Fibroblast of skin of left biceps (primary cell): ENCODE results near the gene NLRP1.
"Not testable (repeated sequence)": the region's sequence is repeated elsewhere in the genome, so short reads cannot be mapped to it uniquely, and the experiment has no call there.

Experiments used
- DNase-seq, 2 experiments: peaks; one replicate each; pipeline ENCODE4 v3.0.0-alpha.2; 2013; ENCODE audit warnings: low read depth in 2 of 2

Gene NLRP1

DNA sequence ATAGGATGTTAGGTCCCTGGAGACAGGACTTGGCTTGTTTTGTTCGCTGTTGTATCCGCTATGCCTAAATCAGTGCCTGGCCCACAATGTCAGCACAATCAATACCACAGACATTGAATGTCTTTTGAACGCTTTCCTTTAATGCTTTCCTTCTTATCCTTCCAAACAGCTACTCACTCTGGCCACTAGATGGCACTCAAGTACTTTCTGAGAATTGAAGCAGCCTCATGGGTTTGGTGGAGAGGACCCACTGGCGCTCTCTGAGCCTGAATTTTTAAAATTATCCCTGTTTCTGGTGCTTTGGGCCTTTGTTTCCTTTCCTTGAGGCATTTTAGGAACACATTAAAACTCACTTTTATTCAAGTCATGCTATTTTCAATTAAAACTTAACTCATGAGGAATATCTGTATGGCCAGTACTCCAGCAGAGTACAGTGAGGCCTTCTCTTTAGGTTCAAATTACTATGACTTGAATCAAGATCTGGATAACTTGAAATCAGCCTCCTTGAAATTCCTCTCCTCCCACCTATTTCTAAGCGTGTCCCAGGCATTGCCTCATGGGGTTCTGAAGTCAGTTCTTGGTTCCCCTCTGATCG lies 3.2 kb upstream of the NLRP1 start:
- peak; percentile 34 to 41 for DNase-seq

DNA sequence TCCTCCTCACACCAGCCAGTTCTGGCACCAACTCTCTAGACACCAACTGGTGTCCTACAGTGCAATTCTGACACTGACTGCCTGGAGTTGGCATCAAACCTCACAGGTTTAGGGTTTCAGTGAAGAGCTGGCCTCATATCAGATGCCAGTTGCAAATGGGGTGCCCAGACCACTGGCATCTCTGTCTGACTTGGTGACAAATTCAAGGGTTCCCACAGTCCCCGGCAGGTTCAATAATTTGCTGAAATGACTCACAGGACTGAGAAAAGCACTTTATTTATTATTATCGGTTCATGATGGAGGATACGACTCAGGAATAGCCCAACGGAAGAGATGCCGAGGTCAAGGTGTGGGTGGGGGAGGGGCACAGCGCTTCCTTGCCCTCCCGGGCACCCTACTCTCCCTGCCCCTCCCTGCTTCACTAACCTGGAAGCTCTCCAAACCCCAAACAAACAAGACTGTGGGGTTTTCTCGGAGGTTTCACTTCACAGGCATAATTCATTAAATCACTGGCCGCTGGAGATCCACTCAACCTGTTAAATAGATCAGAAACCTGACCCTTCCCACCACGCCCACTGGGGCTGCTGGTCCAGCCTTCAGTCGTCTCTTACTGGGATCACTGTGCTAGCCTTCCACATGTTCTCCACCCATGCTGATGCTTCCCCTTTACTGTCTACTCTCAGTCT lies 1.7 kb upstream of the NLRP1 start:
- no peak for DNase-seq

DNA sequence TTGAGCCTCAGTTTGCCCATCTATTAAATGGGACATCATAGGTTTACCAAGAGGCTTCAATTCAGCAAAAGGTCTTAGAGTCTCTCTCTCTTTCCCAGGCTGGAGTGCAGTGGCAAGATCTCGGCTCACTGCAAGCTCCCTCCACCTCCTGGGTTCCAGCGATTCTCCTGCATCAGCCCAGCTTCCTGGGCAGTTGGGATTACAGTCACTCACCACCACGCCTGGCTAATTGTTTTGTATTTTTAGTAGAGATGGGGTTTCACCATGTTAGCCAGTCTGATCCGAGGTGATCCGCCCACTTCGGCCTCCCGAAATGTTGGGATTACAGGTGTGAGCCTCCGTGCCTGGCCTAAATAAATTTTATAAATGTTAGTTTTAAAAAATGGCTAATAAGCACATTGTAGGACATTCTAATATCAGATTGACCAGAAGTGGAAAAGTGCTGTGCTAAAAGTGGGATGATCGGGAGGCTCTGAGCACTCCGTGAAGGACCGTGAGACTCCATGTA lies 1.0 kb upstream of the NLRP1 start:
- no peak for DNase-seq

DNA sequence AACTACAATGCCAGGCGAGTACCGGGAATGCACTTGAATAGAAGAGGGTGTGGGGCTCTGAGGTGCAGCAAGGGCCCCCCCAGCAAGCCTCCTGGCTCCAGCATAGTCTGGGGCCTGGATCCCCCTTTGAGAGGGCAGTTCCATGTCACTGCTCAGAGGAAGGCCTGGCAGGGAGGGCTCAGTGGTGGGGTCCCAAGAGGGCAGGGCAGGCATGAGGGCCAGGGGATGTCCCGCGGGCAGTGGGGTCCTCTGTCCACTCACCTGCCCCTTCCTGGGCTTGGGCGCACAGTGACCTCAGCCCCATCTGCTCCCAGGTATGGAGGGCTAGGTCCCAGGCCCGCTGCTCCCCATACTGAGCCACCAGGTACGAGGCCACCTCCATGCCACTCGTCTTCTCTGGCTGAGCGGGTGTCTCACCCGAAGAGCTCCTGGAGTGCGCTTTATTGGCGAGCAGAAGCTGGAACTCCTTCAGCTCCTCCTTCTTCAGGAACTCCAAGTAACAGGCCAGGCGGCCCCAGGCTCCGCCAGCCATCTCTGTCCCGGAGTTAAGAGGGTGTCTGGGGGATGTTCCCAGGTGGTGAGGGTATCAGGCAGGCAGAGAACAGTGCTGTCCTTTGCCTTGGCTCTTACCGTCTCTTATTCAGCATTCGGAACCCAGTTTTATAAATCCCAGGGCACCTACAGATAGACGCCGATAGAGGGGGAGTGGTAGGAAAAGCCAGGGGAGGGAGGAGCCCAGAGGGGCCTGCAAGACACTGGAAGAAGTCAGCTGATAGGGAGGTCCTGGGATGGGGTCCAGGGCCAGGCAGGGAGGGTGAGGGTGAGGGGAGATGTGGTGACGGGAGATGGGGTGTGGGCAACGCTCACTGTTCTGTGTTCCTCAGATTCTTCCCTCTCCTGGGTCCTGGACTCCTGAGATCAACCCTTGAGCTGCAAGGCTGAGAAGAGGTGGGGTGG lies 605 bp downstream of the NLRP1 start:
- DNase-seq, result no peak

DNA sequence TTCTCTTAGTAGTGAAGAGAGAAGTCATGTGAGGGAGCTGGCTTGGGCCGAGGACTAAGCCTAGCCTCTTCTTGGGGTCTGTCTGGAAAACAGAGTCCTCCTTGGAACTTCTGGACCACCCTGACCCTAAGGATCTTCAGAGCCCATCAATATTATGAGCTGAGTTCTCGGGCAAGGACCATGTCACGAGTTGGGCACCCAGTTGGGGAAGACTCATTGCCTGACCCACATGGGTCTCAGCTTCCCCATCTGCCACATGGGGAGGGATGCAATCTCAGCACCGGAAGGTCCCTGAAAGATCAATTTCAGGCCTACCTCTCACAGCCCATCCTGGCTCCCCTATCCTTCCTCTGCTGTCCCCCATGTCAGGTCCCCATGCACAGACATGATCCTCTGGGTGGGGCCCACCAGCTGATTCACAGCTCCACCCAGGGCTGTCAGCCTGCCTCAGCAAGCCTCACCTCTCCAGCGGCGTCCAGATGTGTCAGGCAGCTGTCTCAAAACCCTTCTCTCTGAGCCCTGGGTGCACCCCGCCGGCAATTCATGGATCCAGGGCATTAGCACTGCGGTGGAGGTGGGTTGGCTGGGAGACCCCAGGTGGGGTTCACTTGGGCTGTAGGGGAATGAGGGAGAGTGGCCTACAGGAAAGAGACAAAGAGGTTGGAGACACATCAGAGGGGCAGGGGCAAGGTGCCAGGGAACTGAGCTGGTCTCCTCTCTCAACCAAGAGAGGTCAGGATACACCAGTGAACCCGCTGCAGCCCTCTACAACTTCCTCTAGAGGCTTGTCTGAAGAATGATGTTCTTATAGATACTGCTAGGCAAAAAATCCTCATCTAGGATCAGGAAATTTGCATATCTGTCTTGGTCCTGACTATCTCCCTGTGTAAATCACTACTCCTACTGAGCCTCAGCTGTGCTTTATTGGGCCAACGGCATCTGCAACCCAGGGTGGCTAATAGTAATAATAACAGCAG lies 1.8 kb downstream of the NLRP1 start:
- no peak for DNase-seq

DNA sequence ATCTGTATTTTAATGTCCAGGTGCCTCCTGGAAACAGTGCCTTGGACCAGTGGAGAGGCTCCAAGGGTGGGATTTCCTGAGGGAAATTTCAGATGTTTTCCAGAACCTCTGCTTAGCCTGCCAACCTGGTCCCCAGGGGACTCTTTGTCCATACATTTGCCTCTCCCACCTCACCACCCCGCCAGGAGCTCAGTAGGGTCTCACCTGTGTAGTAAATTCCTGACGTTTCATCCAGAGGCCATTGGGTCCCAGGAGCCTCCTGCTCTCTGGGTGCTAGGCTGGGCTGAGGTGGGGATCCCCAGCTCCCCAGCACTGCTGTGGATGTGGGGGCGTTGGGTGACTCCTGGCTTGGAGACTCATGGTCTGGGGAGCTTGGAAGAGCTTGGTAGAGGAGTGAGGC lies 2.7 kb downstream of the NLRP1 start:
- DNase-seq, result no peak

DNA sequence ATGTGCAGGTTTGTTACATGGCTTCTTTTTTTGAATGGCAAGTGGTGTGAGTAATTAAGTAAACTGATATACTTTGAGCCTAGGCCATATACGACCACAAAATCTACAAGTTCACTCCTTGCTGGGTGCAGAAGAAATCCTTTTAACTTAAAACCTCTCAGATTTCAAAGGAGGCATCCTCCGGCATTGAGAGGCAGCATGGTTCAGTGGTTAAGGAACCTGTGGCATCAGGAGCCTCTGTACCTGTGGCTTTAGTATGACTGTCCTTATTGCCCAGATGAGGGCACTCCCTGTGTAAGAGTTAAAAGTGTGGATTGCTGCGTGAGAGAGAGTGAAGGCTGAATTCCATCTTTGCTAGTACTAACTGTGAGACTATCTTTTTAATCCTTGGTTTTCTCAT lies 3.3 kb downstream of the NLRP1 start:
- DNase-seq, result no peak

DNA sequence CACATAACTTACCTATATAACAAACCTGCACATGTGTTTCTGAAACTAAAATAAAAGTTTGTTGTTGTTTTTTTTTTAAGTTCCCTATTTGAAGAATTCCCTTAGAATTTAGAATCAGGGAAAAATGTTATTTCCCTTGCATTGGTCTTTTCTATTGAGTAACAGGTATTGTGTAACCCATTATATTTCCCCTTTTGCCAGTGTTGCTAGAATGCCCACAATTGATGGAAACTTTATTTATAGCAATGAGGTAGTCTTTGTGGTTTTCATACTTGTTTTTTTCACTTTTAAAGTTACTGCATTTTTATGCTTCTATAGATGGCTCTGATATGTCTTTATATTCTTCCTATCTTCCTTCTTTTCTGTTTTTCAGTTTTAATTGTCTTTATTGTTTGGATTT lies 3.9 kb downstream of the NLRP1 start:
- DNase-seq, result no peak

DNA sequence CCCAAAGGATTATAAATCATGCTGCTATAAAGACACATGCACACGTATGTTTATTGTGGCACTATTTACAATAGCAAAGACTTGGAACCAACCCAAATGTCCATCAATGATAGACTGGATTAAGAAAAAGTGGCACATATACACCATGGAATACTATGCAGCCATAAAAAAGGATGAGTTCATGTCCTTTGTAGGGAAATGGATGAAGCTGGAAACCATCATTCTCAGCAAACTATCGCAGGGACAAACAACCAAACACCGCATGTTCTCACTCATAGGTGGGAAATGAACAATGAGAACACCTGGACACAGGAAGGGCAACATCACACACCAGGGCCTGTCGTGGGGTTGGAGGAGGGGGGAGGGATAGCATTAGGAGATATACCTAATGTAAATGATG lies 5.5 kb downstream of the NLRP1 start:
- not testable (repeated sequence) for DNase-seq

DNA sequence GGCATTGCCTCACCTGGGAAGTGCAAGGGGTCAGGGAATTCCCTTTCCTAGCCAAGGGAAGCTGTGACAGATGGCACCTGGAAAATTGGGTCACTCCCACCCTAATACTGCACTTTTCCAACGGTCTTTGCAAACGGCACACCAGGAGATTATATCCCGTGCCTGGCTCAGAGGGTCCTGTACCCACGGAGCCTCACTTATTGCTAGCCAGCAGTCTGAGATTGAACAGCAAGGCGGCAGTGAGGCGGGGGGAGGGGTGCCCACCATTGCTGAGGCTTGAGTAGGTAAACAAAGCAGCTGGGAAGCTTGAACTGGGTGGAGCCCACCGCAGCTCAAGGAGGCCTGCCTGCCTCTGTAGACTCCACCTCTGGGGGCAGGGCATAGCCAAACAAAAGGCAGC lies 11.3 kb downstream of the NLRP1 start:
- not testable (repeated sequence) for DNase-seq

DNA sequence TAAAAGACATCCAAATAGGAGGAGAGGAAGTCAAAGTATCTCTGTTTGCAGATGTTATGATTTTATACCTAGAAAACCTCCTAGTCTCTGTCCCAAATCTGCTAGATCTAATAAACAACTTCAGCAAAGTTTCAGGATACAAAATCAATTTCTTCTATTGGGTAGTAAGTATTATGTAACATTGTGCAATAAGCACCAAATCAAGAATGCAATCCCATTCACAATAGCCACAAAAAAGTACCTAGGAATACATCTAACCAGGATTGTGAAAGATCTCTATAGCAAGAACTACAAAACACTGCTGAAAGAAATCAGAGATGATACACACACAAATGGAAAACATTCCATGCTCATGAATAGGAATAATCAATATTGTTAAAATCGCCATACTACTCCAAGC lies 13.0 kb downstream of the NLRP1 start:
- no peak for DNase-seq

DNA sequence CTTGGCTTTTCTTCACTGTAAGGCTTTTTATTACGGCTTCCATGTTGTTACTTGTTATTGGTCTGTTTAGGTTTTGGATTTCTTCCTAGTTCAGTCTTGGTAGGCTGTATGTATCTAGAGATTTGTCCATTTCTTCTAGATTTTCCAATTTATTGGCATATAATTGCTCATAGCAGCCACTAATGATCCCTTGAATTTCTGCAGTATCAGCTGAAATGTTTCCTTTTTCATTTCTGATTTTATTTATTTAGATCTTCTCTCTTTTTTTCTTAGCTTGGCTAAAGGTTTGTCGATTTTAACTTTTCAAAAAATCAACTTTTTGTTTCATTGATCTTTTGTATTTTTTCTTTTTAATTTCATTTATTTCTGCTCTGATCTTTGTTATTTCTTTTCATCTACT lies 18.5 kb downstream of the NLRP1 start:
- DNase-seq, result no peak

DNA sequence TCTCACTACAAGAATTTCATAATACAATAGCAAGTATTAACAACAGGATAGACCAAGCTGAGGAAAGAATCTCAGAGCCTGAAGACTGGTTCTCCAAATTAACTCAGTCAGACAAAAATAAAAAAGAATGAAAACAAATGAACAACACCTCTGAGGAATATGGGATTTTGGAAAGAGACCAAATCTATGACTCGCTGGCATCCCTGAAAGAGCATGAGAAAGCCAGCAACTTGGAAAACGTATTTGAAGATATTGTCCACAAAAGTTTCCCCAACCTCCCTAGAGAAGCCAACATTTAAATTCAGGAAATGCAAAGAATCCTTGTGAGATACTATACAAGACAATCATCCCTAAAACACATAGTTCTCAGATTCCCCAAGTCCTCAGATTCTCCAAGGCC lies 20.9 kb downstream of the NLRP1 start:
- peak in 1 of 2 experiments; percentile 7 for DNase-seq

DNA sequence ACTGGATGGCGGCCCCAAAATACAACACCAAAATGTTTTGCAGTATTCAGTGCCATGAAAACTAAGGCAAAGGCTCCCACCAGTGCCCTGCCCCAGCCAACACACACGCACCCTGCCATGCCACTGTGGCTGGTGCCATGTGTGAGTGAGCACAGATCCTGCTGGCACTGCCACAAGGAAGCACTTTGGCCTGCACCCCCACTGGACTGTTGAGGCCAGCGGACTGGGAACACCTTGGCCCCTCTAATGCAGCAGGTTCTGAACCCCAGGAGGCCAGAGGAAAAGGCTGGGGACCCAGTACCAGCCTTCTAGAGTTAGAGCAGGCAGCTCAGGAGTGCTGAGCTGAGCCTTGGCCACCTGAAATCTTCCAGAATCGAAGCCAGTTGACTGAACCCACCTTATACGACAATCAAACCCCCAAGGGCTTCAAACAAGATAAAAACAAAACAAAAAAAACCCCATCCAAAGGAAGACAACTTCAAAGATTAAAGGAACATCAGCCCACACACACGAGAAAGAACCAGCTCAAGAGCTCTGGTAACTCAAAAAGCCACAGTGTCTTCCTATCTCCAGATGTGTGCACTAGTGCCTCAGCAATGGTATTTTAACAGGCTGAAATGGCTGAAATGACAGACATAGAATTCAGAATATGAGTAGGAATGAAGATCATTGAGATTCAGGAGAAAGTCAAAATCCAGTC lies 21.5 kb downstream of the NLRP1 start:
- no peak for DNase-seq

DNA sequence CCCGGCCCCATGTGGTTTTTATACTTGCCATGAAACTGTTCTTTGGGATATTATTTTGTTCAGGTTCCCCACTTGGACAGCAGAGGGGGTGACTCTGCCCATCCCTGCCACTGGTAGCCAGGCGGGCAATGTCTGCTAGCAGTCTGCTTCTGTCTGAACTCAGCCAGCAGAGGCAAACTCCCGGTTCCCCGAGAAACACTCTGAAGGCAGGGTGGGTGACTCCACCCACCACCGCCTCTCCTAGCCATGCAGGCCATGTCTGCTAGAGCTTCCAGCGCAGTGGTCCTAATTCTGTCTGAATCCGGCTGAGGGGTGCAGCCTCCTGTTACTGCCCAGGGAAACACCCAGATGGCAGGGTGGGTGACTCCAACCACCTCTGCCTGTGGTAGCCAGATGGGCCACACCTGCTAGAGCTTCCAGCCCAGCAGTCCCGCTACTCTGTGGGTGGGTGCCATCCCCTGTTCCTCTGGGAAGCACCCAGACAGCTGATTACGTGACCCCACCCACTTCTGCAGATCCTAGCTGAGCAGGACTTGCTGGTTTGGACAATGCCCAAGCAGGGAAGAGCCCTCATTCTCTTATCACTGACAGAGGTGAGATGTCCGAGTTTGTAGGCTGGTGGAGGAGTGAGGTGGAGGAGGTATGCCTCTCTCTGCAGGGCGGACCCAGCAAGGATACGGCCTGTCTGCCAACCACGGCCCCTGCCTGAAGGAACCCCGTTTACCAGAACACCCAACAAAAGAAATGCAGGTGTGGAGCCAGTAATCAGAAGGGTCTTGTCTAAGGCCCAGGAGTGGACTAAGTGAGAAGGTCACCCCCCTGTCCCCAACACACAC lies 22.4 kb downstream of the NLRP1 start:
- DNase-seq, result no peak

DNA sequence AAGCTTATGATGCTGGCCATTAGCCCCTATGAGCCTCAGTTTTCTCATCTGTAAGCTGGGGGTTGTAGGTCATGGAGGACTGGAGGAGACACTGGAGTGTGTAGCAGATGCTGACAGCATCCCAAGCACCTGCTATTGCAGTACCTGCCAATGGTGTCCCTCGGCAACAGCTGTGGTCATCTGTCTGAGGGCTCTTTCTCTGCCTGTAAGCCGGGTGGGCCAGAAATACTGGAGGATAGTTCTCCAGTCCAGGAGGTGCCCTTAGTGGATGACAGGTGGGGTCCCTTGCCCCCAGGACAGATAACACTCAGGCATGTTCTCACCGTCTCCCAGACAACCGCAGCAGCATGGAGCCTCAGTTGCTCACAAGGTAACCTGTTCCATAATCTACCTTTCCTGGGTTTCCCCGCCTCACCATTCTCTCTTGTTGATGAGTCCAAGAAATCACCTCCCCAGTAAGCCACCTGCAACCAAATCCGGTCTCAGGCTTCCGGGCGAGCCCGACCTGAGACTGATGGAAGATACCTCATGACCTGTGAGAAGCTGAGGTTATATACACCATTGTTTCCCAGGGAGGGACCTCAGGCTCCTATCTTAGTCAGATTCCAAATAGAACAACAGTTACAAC lies 23.8 kb downstream of the NLRP1 start:
- no peak for DNase-seq

DNA sequence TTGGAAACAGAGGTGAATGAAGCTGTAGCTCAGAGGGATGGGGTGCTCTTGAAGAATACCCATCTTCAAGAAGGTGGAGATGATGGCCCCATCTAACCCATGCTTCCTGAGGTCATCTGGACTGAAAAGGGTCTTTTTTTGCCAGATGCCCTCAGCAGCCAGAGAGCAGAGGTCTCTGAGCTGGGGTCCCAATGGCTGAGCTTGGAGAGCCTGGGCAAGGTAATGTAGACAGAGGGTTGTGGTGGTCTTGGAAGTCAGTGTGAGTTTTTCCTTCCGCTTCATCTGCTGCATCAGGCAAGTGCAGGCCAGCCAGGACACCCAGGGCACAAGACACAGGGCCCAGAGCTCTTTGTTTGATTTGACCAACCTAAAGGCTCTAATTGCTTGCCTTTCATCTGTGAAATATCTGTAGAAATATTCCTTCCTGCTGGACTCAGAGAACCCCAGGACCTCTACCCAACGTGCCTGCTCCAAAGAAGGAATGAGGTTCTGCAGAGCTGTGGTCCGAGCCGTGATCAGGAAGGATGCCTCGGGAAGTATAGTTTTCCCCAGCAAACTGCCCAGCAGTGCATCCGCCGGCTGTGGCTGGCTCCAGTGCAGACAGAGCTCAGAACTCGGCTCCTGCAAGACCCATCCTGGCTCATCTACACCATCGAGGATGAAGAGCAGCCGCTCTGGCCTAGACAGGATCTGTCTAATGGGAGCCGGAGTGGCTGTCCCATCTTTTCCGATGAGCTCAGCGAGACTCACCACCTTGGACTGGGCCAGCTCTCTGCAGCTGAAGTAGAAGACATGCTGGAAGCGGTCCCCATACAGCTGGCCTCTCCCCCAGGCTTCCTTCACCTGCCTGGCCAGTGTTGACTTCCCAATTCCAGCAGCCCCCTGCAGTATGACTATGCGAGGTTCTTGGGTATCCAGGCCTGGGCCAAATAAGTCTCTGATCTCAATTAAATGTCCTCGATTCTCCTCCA lies 25.2 kb downstream of the NLRP1 start:
- DNase-seq, result no peak

DNA sequence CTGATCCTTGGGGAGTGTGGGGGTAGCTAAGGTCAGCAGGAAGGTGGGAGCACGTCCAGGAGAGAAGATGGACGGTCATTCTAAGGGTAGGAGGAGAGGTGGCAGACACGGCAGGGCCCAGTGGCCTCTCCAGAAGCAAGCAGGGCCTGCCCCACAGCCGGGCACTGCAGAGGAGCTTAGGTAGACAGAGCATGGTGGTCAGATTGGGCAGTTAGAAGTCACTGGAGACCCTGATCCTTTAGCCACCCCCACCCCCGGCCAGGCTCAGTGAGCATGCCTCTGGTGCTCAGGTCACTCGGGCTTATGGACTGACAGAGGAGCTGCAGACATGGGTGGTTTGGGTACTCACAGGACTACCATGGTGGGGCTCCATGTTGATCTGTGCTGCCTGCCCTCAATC lies 26.3 kb downstream of the NLRP1 start:
- DNase-seq, result no peak
